ENCODE results near the gene RAC3.

RAC3 gene

DNA sequence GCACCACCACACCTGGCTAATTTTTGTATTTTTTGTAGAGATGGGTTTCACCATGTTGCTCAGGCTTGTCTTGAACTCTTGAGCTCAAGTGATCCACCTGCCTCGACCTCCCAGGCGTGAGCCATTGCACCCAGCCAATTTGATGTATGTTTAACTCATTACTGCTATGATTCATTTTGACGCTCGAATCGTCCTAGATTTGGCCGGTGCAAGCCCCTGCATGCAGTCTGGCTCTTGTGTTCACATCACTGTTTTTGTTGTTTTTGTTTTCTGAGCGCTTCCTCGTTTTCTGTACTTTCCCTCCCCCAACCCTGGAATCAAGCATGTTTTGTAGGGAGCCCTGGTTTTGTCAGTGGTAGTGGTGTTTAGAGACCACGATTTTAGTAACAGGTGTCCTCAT, 42.0 kb downstream of the RAC3 start:
- TF ChIP-seq, protein P1, sequence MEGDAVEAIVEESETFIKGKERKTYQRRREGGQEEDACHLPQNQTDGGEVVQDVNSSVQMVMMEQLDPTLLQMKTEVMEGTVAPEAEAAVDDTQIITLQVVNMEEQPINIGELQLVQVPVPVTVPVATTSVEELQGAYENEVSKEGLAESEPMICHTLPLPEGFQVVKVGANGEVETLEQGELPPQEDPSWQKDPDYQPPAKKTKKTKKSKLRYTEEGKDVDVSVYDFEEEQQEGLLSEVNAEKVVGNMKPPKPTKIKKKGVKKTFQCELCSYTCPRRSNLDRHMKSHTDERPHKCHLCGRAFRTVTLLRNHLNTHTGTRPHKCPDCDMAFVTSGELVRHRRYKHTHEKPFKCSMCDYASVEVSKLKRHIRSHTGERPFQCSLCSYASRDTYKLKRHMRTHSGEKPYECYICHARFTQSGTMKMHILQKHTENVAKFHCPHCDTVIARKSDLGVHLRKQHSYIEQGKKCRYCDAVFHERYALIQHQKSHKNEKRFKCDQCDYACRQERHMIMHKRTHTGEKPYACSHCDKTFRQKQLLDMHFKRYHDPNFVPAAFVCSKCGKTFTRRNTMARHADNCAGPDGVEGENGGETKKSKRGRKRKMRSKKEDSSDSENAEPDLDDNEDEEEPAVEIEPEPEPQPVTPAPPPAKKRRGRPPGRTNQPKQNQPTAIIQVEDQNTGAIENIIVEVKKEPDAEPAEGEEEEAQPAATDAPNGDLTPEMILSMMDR (IDR thresholded peaks at IDR 0.05; ENCODE audit: insufficient read depth, low read depth, low read length, missing control alignments) = no peak

DNA sequence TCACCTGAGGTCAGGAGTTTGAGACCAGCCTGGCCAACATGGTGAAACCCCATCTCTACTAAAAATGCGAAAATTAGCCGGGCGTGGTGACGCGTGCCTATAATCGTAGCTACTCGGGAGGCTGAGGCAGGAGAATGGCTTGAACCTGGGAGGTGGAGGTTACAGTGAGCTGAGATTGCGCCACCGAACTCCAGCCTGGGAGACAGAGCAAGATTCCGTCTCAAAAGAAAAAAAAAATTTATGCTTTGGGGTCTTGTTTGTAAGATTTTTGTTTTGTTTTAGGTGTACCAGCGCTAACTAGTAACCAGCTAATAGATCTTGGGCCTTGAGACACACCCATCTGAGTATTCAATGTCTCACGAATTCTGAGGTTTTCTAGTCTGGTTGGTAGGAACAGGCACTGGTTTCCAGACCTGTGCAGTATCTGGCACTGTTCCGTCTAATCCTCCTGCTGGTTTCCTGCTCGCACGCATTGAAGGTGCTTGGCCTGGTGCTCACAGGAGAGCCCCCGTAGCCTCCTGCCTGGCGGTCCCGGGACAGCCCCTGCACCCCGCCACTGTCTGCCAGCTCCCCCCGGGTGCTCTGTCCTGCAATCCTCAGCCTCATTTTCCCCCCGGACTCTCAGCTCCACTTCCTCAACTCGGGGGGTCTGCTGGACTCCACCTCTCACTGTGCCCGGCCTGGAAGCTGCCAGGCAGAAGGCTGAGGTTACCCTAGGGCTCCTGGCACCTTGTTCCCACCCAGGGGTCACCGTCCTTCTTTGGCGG, 44.7 kb downstream of the RAC3 start:
- TF ChIP-seq, protein P1 (IDR thresholded peaks at IDR 0.05; ENCODE audit: insufficient read depth, low read depth, low read length, missing control alignments) = no peak
- H3K4me3 ChIP-seq (ENCODE audit: low read length) = no peak overlapping the region
- DNase-seq (ENCODE audit: low read depth) = peak; percentile 55

More for the DNA sequence above, 42.0 kb downstream of the RAC3 start:
- H3K4me3 ChIP-seq (ENCODE audit: low read length) = no peak overlapping the region
- DNase-seq (ENCODE audit: low read depth) = peak; percentile 82

DNA sequence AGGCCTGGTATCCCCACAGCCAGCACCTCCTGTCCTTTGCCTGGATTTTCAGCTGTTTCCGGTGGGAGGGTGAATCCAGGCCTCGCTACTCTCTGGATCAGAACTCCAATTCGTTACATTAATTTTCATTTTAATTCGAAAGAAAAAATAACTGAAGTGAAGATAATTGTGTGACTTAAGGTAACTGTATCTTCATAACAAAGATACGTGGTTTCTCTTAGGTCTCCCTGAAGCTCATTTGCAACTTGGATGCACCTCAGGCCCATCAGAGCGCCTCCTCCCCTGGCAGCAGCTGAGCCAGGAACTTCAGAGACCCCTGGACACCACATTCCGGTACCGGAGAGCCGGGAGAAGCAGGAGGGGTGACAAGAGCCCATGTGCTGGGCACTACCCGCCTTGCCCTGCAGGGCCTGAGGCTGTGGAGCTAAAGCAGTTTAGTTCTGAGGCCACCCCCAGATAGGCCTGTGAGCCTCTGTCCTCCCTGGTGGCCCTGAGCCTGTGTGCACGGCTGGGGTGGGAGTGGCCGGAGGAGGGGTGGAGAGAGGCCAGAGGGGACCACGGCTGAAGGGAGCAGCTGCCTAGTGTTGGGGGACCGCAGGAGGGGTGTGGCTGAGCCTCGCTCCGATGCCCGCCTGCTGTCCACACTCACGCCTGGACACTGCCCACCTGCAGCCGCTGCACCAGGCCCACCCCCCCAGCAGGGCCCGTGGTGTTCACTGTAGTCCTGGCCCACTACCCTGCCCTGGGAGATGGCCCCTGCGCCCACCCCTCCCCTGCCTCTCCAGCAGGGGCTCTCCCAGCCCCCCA, 45.5 kb downstream of the RAC3 start:
- DNase-seq (ENCODE audit: low read depth) = no peak
- TF ChIP-seq, protein P1 (IDR thresholded peaks at IDR 0.05; ENCODE audit: insufficient read depth, low read depth, low read length, missing control alignments) = no peak
- H3K4me3 ChIP-seq (ENCODE audit: low read length) = no peak overlapping the region

DNA sequence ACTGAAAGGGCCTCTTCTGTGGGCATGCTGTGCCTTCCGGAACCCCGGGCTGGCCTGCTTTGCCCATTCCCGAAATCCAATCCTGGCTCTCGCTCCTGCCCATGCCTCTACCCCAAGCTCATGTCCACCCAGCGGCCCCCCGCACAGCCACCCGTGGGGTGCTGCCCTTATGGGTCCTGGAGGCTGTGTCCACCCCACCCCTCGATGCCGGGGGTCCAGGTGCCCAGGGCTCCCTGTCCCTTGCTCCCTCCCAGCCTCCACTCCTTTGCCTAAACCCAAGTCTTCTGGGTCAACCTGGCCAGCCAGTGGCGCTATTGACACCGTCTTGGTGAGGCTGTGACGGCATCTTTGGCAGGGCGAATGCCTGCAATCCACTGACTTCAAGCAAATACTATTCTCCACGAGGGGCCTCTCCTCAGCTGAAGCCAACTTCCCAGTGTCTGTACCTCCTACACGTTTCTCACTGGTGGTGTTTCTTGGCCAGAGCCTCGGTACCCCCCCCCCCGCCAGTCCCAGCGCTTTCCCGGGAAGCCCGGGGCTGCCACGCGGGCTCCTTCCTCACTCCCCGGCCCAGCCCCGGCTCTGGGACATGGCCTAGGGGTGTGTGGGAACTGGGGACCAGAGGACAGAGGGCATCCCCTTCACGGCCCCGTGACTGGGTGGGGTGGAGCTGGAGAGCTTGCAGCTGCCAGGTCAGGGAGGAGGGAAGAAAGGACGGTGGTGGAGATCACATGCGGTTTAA, 46.3 kb downstream of the RAC3 start:
- no peak for DNase-seq (ENCODE audit: low read depth)
- no peak overlapping the region for H3K4me3 ChIP-seq (ENCODE audit: low read length)
- TF ChIP-seq, protein P1 (IDR thresholded peaks at IDR 0.05; ENCODE audit: insufficient read depth, low read depth, low read length, missing control alignments) = no peak

DNA sequence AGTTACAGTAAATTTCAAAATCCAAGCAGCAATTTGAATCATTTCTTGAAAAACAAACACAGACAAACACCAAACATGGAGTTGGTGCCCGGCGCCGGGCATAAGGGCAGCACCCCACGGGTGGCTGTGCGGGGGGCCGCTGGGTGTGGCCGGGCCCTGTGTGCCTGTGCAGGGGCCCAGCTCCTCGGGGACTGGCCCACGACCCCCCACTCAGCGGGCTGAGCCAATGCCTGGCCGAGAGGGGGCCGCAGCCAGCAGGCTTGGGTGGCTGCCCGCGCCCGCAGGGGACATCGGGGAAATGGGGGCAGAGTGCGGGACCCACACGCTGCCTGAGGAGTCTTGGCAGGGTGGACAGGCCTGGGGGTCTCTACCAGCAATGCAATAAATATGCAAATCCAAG, 47.0 kb downstream of the RAC3 start:
- no peak for DNase-seq (ENCODE audit: low read depth)
- H3K4me3 ChIP-seq (ENCODE audit: low read length) = no peak overlapping the region
- TF ChIP-seq, protein P1 (IDR thresholded peaks at IDR 0.05; ENCODE audit: insufficient read depth, low read depth, low read length, missing control alignments) = no peak

DNA sequence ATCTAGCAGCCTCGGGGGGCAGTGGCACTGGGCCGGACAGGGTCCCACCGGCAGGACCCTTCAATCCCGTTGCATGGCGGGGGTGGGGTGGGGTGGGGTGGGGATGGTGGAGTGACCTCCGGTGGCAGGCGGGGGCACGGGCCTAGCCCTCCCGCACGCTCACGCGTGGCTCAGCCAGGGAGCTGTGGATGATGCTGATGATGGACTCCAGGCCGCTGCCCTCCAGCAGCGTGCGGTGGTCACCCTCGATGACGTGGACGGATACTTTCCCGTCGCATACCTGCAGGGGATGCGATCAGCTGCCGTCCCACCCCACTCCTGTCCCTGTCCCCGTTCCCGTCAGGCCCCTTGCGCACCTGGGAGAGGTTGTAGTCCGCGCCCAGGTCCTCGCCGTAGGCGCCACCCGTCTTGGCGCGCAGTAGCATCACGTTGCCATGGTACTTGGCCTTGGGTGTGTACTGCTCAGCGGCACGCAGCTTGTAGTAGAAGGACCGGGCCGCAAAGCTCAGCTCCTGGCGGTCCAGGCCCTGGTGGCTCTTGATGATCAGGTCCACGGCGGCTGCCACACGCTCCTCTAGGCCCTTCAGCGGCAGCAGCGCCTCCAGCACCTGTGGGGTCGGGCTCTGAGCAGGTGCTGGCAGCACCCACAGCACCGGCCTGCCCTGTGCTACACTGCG, 47.7 kb downstream of the RAC3 start:
- no peak overlapping the region for H3K4me3 ChIP-seq (ENCODE audit: low read length)
- TF ChIP-seq, protein P1 (IDR thresholded peaks at IDR 0.05; ENCODE audit: insufficient read depth, low read depth, low read length, missing control alignments) = no peak
- DNase-seq (ENCODE audit: low read depth) = no peak
